ENCODE results near the gene KIF1C. TPM values are rescaled to one million over a fixed set of nuclear protein-coding genes. Genes with fewer than 3 reads are reported as not detected.

The KIF1C gene
- polyA plus RNA-seq, 3 donors = 3.6 to 12.0 (median 3.9) TPM

- H3K4me2 ChIP-seq (replicated peaks; ENCODE audit: extremely low read depth, low read length, poor library complexity, severe bottlenecking) = no peak overlapping the region
- H3K27me3 ChIP-seq (ENCODE audit: control insufficient read depth in 2 of 2, insufficient read depth in 2 of 2, low read length in 2 of 2) = no peaks in the 10 kb centered on the region
- no peak overlapping the region for H3K9ac ChIP-seq (ENCODE audit: insufficient read depth, low read length, poor library complexity, severe bottlenecking)
- H3K4me3 ChIP-seq (replicated peaks in 1 of 3; ENCODE audit: low read depth in 2 of 3, low read length in 3 of 3) = no peak overlapping the region
- peaks cover 8% of the 10 kb centered on the region for H3K79me2 ChIP-seq (ENCODE audit: insufficient read depth, low read length)
- H3K4me1 ChIP-seq (ENCODE audit: control insufficient read depth in 1 of 2, insufficient read depth in 2 of 2, low read length in 2 of 2) = peaks cover 14 to 16% of the 10 kb centered on the region in 2 donors
- peaks cover 17% of the 10 kb centered on the region for H3K4me1 Mint-ChIP-seq
- peaks cover 12% of the 10 kb centered on the region in 2 donors for H3K36me3 ChIP-seq (replicated peaks in 1 of 2; ENCODE audit: control insufficient read depth in 1 of 2, insufficient read depth in 2 of 2, low read length in 2 of 2)
- no peak for DNase-seq
- H3K27ac ChIP-seq (ENCODE audit: low read depth in 1 of 2, low read length in 2 of 2) = no peak overlapping the region
- no peak overlapping the region for H2AFZ ChIP-seq (ENCODE audit: insufficient read depth, low read depth, low read length, poor library complexity, severe bottlenecking)
- no peaks in the 10 kb centered on the region for H4K20me1 ChIP-seq (ENCODE audit: insufficient read depth, low read length)
- no peak overlapping the region for H3K27ac Mint-ChIP-seq
- TF ChIP-seq, protein P1, sequence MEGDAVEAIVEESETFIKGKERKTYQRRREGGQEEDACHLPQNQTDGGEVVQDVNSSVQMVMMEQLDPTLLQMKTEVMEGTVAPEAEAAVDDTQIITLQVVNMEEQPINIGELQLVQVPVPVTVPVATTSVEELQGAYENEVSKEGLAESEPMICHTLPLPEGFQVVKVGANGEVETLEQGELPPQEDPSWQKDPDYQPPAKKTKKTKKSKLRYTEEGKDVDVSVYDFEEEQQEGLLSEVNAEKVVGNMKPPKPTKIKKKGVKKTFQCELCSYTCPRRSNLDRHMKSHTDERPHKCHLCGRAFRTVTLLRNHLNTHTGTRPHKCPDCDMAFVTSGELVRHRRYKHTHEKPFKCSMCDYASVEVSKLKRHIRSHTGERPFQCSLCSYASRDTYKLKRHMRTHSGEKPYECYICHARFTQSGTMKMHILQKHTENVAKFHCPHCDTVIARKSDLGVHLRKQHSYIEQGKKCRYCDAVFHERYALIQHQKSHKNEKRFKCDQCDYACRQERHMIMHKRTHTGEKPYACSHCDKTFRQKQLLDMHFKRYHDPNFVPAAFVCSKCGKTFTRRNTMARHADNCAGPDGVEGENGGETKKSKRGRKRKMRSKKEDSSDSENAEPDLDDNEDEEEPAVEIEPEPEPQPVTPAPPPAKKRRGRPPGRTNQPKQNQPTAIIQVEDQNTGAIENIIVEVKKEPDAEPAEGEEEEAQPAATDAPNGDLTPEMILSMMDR (IDR thresholded peaks at IDR 0.05) = no peak
- intact Hi-C loops (cut with micrococcal nuclease) = no loop called here
- peaks cover 17 to 28% of the 10 kb centered on the region in 2 donors for H3K36me3 Mint-ChIP-seq
- H3K9me3 ChIP-seq (replicated peaks in 1 of 2; ENCODE audit: control insufficient read depth in 1 of 2, insufficient read depth in 1 of 2, low read length in 2 of 2) = no peaks in the 10 kb centered on the region
- H3K4me3 Mint-ChIP-seq = no peak overlapping the region
- peaks cover 2 to 3% (median 3%) of the 10 kb centered on the region in 3 donors for H3K27me3 Mint-ChIP-seq (ENCODE audit: low read depth in 3 of 3)
- 99% methylated on average over 8 of the region's 8 CpGs for WGBS (ENCODE audit: insufficient coverage)
- no peaks in the 10 kb centered on the region for H3K9me3 Mint-ChIP-seq
Measured at GRCh38 chr17:4955091-4955490, 42.7 kb upstream of the KIF1C start.

- Histone ChIP-seq H3K79me2 (ENCODE audit: insufficient read depth, low read length) (no peaks in the 10 kb centered on the region), H4K20me1 (ENCODE audit: insufficient read depth, low read length) (no peaks in the 10 kb centered on the region), H3K9ac (ENCODE audit: insufficient read depth, low read length, poor library complexity, severe bottlenecking) (no peak overlapping the region), H3K27me3 (ENCODE audit: control insufficient read depth in 2 of 2, insufficient read depth in 2 of 2, low read length in 2 of 2) (no peaks in the 10 kb centered on the region), H3K4me1 (ENCODE audit: control insufficient read depth in 1 of 2, insufficient read depth in 2 of 2, low read length in 2 of 2) (peaks cover 0 to under 1% of the 10 kb centered on the region in 2 donors), H3K4me2 (replicated peaks; ENCODE audit: extremely low read depth, low read length, poor library complexity, severe bottlenecking) (no peak overlapping the region), H3K36me3 (replicated peaks in 1 of 2; ENCODE audit: control insufficient read depth in 1 of 2, insufficient read depth in 2 of 2, low read length in 2 of 2) (peaks cover 18 to 21% of the 10 kb centered on the region in 2 donors), H2AFZ (ENCODE audit: insufficient read depth, low read depth, low read length, poor library complexity, severe bottlenecking) (no peak overlapping the region), H3K27ac (ENCODE audit: low read depth in 1 of 2, low read length in 2 of 2) (no peak overlapping the region), H3K9me3 (replicated peaks in 1 of 2; ENCODE audit: control insufficient read depth in 1 of 2, insufficient read depth in 1 of 2, low read length in 2 of 2) (no peaks in the 10 kb centered on the region), H3K4me3 (replicated peaks in 1 of 3; ENCODE audit: low read depth in 2 of 3, low read length in 3 of 3) (no peak overlapping the region)
- 94% methylated on average over 7 of the region's 10 CpGs for WGBS (ENCODE audit: insufficient coverage)
- peak in 2 of 3 donors; percentile 33 to 43 for DNase-seq
- Mint-ChIP-seq H3K36me3 (peaks cover 25 to 42% of the 10 kb centered on the region in 2 donors), H3K4me3 (no peak overlapping the region), H3K27me3 (ENCODE audit: low read depth in 3 of 3) (no peaks in the 10 kb centered on the region), H3K9me3 (no peaks in the 10 kb centered on the region), H3K4me1 (peaks cover 5% of the 10 kb centered on the region), H3K27ac (no peak overlapping the region)
- intact Hi-C loops (cut with micrococcal nuclease) = no loop called here
- TF ChIP-seq, protein P1 (IDR thresholded peaks at IDR 0.05) = peak; percentile 34
Measured at GRCh38 chr17:4956493-4957061, 41.2 kb upstream of the KIF1C start.
